Measurements from ENCODE around the gene SPIRE1.
"Not testable (repeated sequence)": the region's sequence is repeated elsewhere in the genome, so short reads cannot be mapped to it uniquely, and the experiment has no call there.

SPIRE1 gene

GRCh38 chr18:12597760-12598159 lies 60.1 kb downstream of the SPIRE1 start:
- DNase-seq = no peak

- no peak for DNase-seq
Measured at GRCh38 chr18:12595571-12596255, 62.2 kb downstream of the SPIRE1 start.

- no peak for DNase-seq
Measured at GRCh38 chr18:12593866-12594265, 64.0 kb downstream of the SPIRE1 start.

GRCh38 chr18:12592597-12593127 lies 65.2 kb downstream of the SPIRE1 start:
- no peak for DNase-seq

GRCh38 chr18:12589448-12589847 lies 68.5 kb downstream of the SPIRE1 start:
- DNase-seq = no peak

- no peak for DNase-seq
Measured at GRCh38 chr18:12586956-12587355, 71.0 kb downstream of the SPIRE1 start.

GRCh38 chr18:12585218-12585617 lies 72.7 kb downstream of the SPIRE1 start:
- no peak for DNase-seq

GRCh38 chr18:12580630-12581342 lies 77.1 kb downstream of the SPIRE1 start:
- DNase-seq = no peak

GRCh38 chr18:12579775-12580174 lies 78.1 kb downstream of the SPIRE1 start:
- no peak for DNase-seq

GRCh38 chr18:12577848-12578247 lies 80.1 kb downstream of the SPIRE1 start:
- DNase-seq = no peak

- DNase-seq = no peak
Measured at GRCh38 chr18:12574494-12575185, 83.3 kb downstream of the SPIRE1 start.

GRCh38 chr18:12571630-12572029 lies 86.3 kb downstream of the SPIRE1 start:
- DNase-seq = no peak

- DNase-seq = no peak
Measured at GRCh38 chr18:12569791-12570190, 88.1 kb downstream of the SPIRE1 start.

GRCh38 chr18:12567849-12568248 lies 90.1 kb downstream of the SPIRE1 start:
- no peak for DNase-seq

GRCh38 chr18:12564861-12565260 lies 93.0 kb downstream of the SPIRE1 start:
- DNase-seq = no peak

GRCh38 chr18:12564378-12564777 lies 93.5 kb downstream of the SPIRE1 start:
- no peak for DNase-seq

GRCh38 chr18:12560600-12560999 lies 97.3 kb downstream of the SPIRE1 start:
- DNase-seq = not testable (repeated sequence)

GRCh38 chr18:12559319-12559718 lies 98.6 kb downstream of the SPIRE1 start:
- DNase-seq = no peak

- DNase-seq = no peak
Measured at GRCh38 chr18:12556946-12557806, 100.7 kb downstream of the SPIRE1 start.

- no peak for DNase-seq
Measured at GRCh38 chr18:12554796-12555388, 103.0 kb downstream of the SPIRE1 start.

GRCh38 chr18:12552879-12553242 lies 105.0 kb downstream of the SPIRE1 start:
- no peak for DNase-seq

Data from stimulated activated CD4-positive, alpha-beta T cell treated with anti-CD3 and anti-CD28 coated beads, Interleukin-4, amount 100 ng/mL, for 24 hours (primary cell).